ENCODE results near the gene BTBD2. TPM values are rescaled to one million over a fixed set of nuclear protein-coding genes. Genes with fewer than 3 reads are reported as not detected.

BTBD2 gene
- total and polyA plus RNA-seq, 2 of the 13 experiments (the other 11 are each of a cell fraction or from before 2014, with no cell fraction given): 28.1 to 45.3 TPM

- TF ChIP-seq PATZ1 (CRISPR knock-in tag; IDR thresholded peaks at IDR 0.05): no peak
- no peak for TF ChIP-seq ZBTB40 (IDR thresholded peaks at IDR 0.05)
- peak; percentile 8; the same call in 1 of the 2 replicates for TF ChIP-seq ZBTB40 (CRISPR knock-in tag; IDR thresholded peaks at IDR 0.05)
- TF ChIP-seq RBM39 (IDR thresholded peaks at IDR 0.05; ENCODE audit: low read depth, low read length, poor library complexity, severe bottlenecking): peak; percentile 24
- TF ChIP-seq ZBTB7B (CRISPR knock-in tag; IDR thresholded peaks at IDR 0.05): peak; percentile 56; the same call in 1 of the 2 replicates
- TF ChIP-seq ZBTB38 (CRISPR knock-in tag; IDR thresholded peaks at IDR 0.05): peak; percentile 86
- peak; percentile 42; the same call in 1 of the 2 replicates for TF ChIP-seq AKAP8 (CRISPR knock-in tag; IDR thresholded peaks at IDR 0.05)
- 0 out of 2 replicates have a peak, but pooled peaks have one; percentile 20 for TF ChIP-seq DZIP1 (CRISPR knock-in tag; IDR thresholded peaks at IDR 0.05)
- no peak for TF ChIP-seq CENPT (CRISPR knock-in tag; IDR thresholded peaks at IDR 0.05; ENCODE audit: low read depth)
- TF ChIP-seq U2AF2 (IDR thresholded peaks at IDR 0.05; ENCODE audit: low read depth, low read length): no peak
- 0 out of 2 replicates have a peak, but pooled peaks have one; percentile 5 for TF ChIP-seq TAF1 (CRISPR knock-in tag; IDR thresholded peaks at IDR 0.05)
- 0 out of 2 replicates have a peak, but pooled peaks have one; percentile 7 for TF ChIP-seq IRF2 (CRISPR knock-in tag; IDR thresholded peaks at IDR 0.05)
- TF ChIP-seq YY1 (IDR thresholded peaks at IDR 0.05; ENCODE audit: insufficient read depth, insufficient replicate concordance, low read depth, low read length): no peak
Measured at GRCh38 chr19:2048959-2049740, 33.6 kb upstream of the BTBD2 start (continued).

Data from HepG2 (cell line).